Measurements from ENCODE around the gene GOLPH3.

Gene GOLPH3

GRCh38 chr5:32174011-32174870 lies at the start of gene GOLPH3 (continued):
- TF ChIP-seq AEBP2 (tag by site-specific recombination; IDR thresholded peaks at IDR 0.05; ENCODE audit: borderline replicate concordance), result peak; percentile 82; the same call in 1 of the 2 replicates
- TF ChIP-seq EGR2 (tag by site-specific recombination; IDR thresholded peaks at IDR 0.05; ENCODE audit: low read depth), result peak; percentile 78
- TF ChIP-seq ZNF626 (tag by site-specific recombination; IDR thresholded peaks at IDR 0.05), result no peak
- no peak for TF ChIP-seq ZNF202 (tag by site-specific recombination; IDR thresholded peaks at IDR 0.05; ENCODE audit: borderline replicate concordance)
- TF ChIP-seq ZNF362 (tag by site-specific recombination; IDR thresholded peaks at IDR 0.05), result peak; percentile 39; the same call in 1 of the 2 replicates
- TF ChIP-seq ZNF391 (tag by site-specific recombination; IDR thresholded peaks at IDR 0.05; ENCODE audit: borderline replicate concordance, low read depth), result peak; percentile 79
- TF ChIP-seq REPIN1 (tag by site-specific recombination; IDR thresholded peaks at IDR 0.05; ENCODE audit: low read depth), result 0 out of 2 replicates have a peak, but pooled peaks have one; percentile 59
- TF ChIP-seq ZNF223 (tag by site-specific recombination; IDR thresholded peaks at IDR 0.05), result no peak
- TF ChIP-seq ZNF692 (tag by site-specific recombination; IDR thresholded peaks at IDR 0.05), result peak; percentile 100
- TF ChIP-seq GLI4 (tag by site-specific recombination; IDR thresholded peaks at IDR 0.05), result 0 out of 2 replicates have a peak, but pooled peaks have one; percentile 71
- TF ChIP-seq ZNF654 (tag by site-specific recombination; IDR thresholded peaks at IDR 0.05; ENCODE audit: low read depth), result no peak
- TF ChIP-seq ZIC2 (tag by site-specific recombination; IDR thresholded peaks at IDR 0.05), result peak; percentile 43
- TF ChIP-seq ZBTB20 (tag by site-specific recombination; IDR thresholded peaks at IDR 0.05), result peak; percentile 97
- no peak for TF ChIP-seq ZNF513 (tag by site-specific recombination; IDR thresholded peaks at IDR 0.05)
- peak; percentile 63; the same call in 1 of the 2 replicates for TF ChIP-seq ZBTB44 (tag by site-specific recombination; IDR thresholded peaks at IDR 0.05)
- no peak for TF ChIP-seq HOXA7 (CRISPR knock-in tag; IDR thresholded peaks at IDR 0.05; ENCODE audit: borderline replicate concordance)
- peak; percentile 82 for TF ChIP-seq PBX3 (CRISPR knock-in tag; IDR thresholded peaks at IDR 0.05)
- no peak for TF ChIP-seq ZNF404 (tag by site-specific recombination; IDR thresholded peaks at IDR 0.05)
- TF ChIP-seq ZNF280D (tag by site-specific recombination; IDR thresholded peaks at IDR 0.05), result 0 out of 2 replicates have a peak, but pooled peaks have one; percentile 41
- no peak for TF ChIP-seq ZFP41 (tag by site-specific recombination; IDR thresholded peaks at IDR 0.05; ENCODE audit: borderline replicate concordance)
- no peak for TF ChIP-seq ZNF138 (tag by site-specific recombination; IDR thresholded peaks at IDR 0.05; ENCODE audit: borderline replicate concordance)
- peak; percentile 98 for TF ChIP-seq ZBTB8A (tag by site-specific recombination; IDR thresholded peaks at IDR 0.05)
- TF ChIP-seq GLIS2 (tag by site-specific recombination; IDR thresholded peaks at IDR 0.05), result peak; percentile 100
- TF ChIP-seq MEIS1 (CRISPR knock-in tag; IDR thresholded peaks at IDR 0.05; ENCODE audit: borderline replicate concordance), result no peak
- TF ChIP-seq ZNF146 (tag by site-specific recombination; IDR thresholded peaks at IDR 0.05), result peak; percentile 33; the same call in 1 of the 2 replicates
- no peak for TF ChIP-seq ZNF571 (tag by site-specific recombination; IDR thresholded peaks at IDR 0.05)
- TF ChIP-seq ZNF175 (tag by site-specific recombination; IDR thresholded peaks at IDR 0.05), result no peak
